GM19193 (cell line): ENCODE data around the gene LARGE1.

ENCODE experiments used
- POLR2A ChIP-seq: IDR thresholded peaks from 4 replicates; pipeline ENCODE4 v1.6.1; 2011; ENCODE audit not compliant: insufficient read depth, insufficient read length; ENCODE audit errors: extremely low read depth

LARGE1 gene

DNA sequence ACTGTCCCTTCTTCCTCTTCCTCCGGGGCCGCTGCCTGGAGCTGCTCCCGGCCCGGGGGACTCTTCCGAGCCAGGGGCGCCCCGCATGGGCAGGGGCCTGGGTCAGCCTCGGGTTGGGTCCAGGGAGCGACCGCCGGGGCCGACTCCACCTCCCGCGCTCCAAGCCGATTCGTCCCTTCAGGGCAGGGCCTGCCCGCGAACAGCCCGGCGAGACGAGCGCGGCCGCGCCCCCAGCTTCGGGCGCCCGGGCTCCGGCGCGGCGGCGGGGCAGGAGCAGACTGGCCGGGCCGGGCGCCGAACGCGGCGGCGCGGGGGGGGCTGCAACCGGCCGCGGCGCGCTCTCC lies at the start of gene LARGE1:
Gene LARGE1, minus strand, starts transcription at position 280 of the 344 bp plus-strand sequence.
- no peak for TF ChIP-seq POLR2A

DNA sequence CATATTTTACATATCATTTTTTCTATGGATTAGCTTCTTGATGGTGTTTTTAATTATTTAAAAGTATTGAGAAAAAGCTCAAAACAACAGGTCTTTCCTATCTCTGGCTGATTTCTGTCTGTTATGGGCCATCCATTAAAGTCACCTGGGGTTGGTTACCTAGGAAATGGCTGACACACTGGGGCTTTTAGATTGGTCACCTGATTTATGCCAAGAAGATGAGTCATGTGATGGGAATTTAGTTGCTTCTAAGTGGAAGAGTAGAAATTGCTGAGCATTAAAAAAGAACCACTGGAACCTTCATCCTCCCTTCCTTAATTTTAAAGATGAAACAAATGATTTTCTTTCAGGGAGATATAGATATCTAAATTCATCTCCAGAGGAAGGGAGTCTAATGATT lies 48.8 kb upstream of the LARGE1 start:
- no peak for TF ChIP-seq POLR2A

DNA sequence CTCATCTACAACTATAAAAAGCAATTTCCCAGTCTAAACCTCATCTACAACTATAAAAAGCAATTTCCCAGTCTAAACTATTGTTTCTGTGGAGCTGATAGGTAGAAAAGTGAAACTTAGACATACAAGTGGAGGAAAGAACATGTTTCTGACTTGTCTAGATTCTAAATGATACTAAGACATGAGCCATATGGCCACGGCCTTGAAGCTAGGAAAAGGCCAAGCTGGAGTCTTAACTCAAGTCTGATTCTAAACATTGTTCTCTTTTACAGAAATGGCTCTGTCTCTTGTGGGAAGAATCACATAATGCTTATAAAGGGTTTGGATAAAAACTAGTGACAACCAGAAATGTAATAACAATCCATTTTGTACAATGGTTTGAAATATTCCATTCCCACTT lies 43.8 kb upstream of the LARGE1 start:
- no peak for TF ChIP-seq POLR2A

- TF ChIP-seq POLR2A: no peak
Observed at GRCh38 chr22:33962409-33962808, 42.1 kb upstream of the LARGE1 start.

- no peak for TF ChIP-seq POLR2A
Observed at GRCh38 chr22:33958741-33959140, 38.5 kb upstream of the LARGE1 start.

- TF ChIP-seq POLR2A: no peak
Observed at GRCh38 chr22:33957086-33957485, 36.8 kb upstream of the LARGE1 start.

GRCh38 chr22:33952776-33953175 lies 32.5 kb upstream of the LARGE1 start:
- TF ChIP-seq POLR2A: no peak

- TF ChIP-seq POLR2A: no peak
Observed at GRCh38 chr22:33940741-33941140, 20.5 kb upstream of the LARGE1 start.

GRCh38 chr22:33932997-33933396 lies 12.7 kb upstream of the LARGE1 start:
- TF ChIP-seq POLR2A: no peak

DNA sequence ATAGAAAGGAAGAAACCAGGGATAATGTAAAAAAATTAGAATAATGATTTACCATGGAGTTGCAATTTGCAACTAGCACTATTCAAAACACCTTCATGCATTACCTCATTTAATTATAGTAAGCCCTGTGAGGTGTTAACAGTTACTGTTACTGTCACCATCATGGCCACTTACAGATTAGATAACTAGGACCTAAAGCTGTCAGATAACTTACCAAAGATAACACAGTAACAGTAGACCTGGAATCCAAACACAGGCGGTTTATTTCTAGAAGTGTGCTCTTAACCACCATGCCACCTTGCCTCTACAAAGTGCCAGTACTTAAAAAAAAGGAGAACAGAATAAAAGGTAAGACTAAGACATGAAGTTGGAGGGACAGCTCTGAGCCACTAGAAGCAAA lies 11.1 kb upstream of the LARGE1 start:
- no peak for TF ChIP-seq POLR2A

DNA sequence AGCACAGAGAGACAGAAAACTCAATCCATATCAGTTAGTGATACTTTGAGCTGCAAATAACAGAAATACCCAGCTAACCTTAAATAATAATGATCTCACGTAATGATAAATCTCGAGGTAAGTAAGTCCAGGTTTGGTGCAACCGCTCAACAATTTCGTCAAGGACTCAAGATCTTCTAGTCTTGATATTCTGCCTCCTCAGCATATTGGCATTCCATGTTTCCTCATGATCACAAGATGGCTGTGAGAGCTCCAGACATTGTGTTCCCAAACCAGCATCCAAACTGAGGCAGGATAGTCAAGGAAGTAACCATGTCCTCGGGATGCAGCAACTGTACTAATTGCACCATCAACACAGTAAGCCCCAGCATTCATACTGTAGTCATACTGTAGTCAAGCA lies 7.5 kb upstream of the LARGE1 start:
- no peak for TF ChIP-seq POLR2A

GRCh38 chr22:33925194-33925593 lies 4.9 kb upstream of the LARGE1 start:
- no peak for TF ChIP-seq POLR2A

- TF ChIP-seq POLR2A: no peak
Observed at GRCh38 chr22:33923660-33924246, 3.5 kb upstream of the LARGE1 start.

DNA sequence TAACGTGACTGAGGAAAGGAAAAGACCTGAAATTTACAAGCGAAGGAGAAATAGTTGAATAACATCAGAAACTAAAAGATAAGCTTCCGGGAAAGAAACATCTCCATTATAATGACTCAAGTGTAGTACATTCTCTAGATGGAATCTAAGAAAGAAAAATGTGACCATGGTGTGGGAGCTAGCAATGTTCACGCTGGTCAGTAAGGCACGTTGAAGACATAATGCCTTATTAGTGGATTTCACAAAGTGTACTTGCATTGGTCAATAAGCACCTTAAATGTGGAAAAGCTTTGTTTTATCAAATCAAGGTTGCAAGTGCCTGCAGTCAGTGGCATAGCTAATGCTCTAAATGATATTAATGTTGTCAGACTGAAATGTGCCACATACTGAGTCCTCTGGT lies 2.8 kb upstream of the LARGE1 start:
- no peak for TF ChIP-seq POLR2A

DNA sequence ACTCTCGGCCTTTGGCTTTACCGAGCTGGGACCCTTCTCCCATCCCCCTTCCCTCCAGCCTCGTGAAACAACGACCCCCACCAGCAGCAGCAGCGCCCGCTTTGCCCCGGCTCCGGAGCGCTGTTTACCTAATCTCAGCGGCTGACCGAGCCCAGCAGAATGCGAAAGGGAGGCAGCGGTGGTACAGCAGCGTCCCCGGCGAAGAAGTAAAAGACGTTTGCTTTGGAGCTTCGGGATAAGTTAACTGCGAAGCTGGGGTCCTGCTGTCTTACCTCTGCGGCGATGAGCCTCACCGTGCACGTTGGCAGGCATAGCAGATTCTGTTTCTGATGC lies 2.0 kb upstream of the LARGE1 start:
- TF ChIP-seq POLR2A: no peak

GRCh38 chr22:33921525-33922348 lies 1.5 kb upstream of the LARGE1 start:
- no peak for TF ChIP-seq POLR2A

- TF ChIP-seq POLR2A: peak; percentile 78
Observed at GRCh38 chr22:33920927-33921524, 750 bp upstream of the LARGE1 start.
